Lung microvascular endothelial cell (primary cell): ENCODE measurements around the gene TMEM37. TPM values are rescaled to one million over a fixed set of nuclear protein-coding genes. Genes with fewer than 3 reads are reported as not detected.
"Not testable (repeated sequence)": the region's sequence is repeated elsewhere in the genome, so short reads cannot be mapped to it uniquely, and the experiment has no call there.

Experiments
- DNase-seq, 2 donors: peaks; one replicate each; pipeline versions ENCODE4 v3.0.0 to v3.0.0-alpha.2; 2010; ENCODE audit warnings: low read depth in 2 of 2
- total RNA-seq: library from RNA; depleted of rRNA; stranded (reverse); fragments of >200 nt; gene quantifications from 2 replicates; pipeline ENCODE4 v1.2.1, GENCODE V29; 2014

The TMEM37 gene
- 0.20 and 0.22 TPM in 2 replicates for total RNA-seq

GRCh38 chr2:119431155-119431975 lies at the start of gene TMEM37:
TSS of gene TMEM37 (plus strand) at chr2:119431854. CDS start at chr2:119431904, 50 bp downstream.
- peak; percentile 13 to 49 for DNase-seq

GRCh38 chr2:119383410-119384140 lies 48.1 kb upstream of the TMEM37 start:
- no peak for DNase-seq

- no peak for DNase-seq
Observed at GRCh38 chr2:119384971-119385370, 46.7 kb upstream of the TMEM37 start.

- DNase-seq, result no peak
Observed at GRCh38 chr2:119385466-119385865, 46.2 kb upstream of the TMEM37 start.

GRCh38 chr2:119387381-119388129 lies 44.1 kb upstream of the TMEM37 start:
- DNase-seq, result peak; percentile 17 to 46

GRCh38 chr2:119389615-119390306 lies 41.9 kb upstream of the TMEM37 start:
- peak in 1 of 2 donors; percentile 26 for DNase-seq

GRCh38 chr2:119393971-119394748 lies 37.5 kb upstream of the TMEM37 start:
- no peak for DNase-seq

GRCh38 chr2:119397196-119397595 lies 34.5 kb upstream of the TMEM37 start:
- DNase-seq, result no peak

- no peak for DNase-seq
Observed at GRCh38 chr2:119402106-119402505, 29.5 kb upstream of the TMEM37 start.

- DNase-seq, result no peak
Observed at GRCh38 chr2:119402645-119403560, 28.8 kb upstream of the TMEM37 start.

GRCh38 chr2:119403618-119404017 lies 28.0 kb upstream of the TMEM37 start:
- DNase-seq, result not testable (repeated sequence)

- DNase-seq, result no peak
Observed at GRCh38 chr2:119405151-119405550, 26.5 kb upstream of the TMEM37 start.

- DNase-seq, result peak; percentile 68 to 74
Observed at GRCh38 chr2:119407430-119408220, 24.0 kb upstream of the TMEM37 start.

- DNase-seq, result no peak
Observed at GRCh38 chr2:119408221-119408619, 23.4 kb upstream of the TMEM37 start.

GRCh38 chr2:119409506-119409905 lies 22.1 kb upstream of the TMEM37 start:
- no peak for DNase-seq

- no peak for DNase-seq
Observed at GRCh38 chr2:119414894-119415293, 16.8 kb upstream of the TMEM37 start.

GRCh38 chr2:119415630-119416029 lies 16.0 kb upstream of the TMEM37 start:
- DNase-seq, result no peak

GRCh38 chr2:119416299-119416923 lies 15.2 kb upstream of the TMEM37 start:
- DNase-seq, result no peak
